HepG2 (cell line): ENCODE measurements around the gene NRN1L. TPM values are rescaled to one million over a fixed set of nuclear protein-coding genes. Genes with fewer than 3 reads are reported as not detected.

Experiments
- ATRX ChIP-seq: sonication (generic); formaldehyde crosslinking; IDR thresholded peaks from 2 replicates; pipeline ENCODE4 v1.4.0; 2020; ENCODE audit warnings: missing genetic modification reagents, borderline replicate concordance
- BCL6 ChIP-seq: IDR thresholded peaks from 2 replicates; pipeline ENCODE4 v1.6.1; 2016; ENCODE audit warnings: missing genetic modification reagents, missing compliant biosample characterization
- CEBPG ChIP-seq: IDR thresholded peaks from 2 replicates; pipeline ENCODE4 v1.6.1; 2016
- MEIS2 ChIP-seq: sonication (generic); formaldehyde crosslinking; IDR thresholded peaks from 2 replicates; pipeline ENCODE4 v1.9.0; 2021; ENCODE audit warnings: mild to moderate bottlenecking, missing genetic modification reagents
- MTF1 ChIP-seq: sonication (generic); formaldehyde crosslinking; IDR thresholded peaks from 2 replicates; pipeline ENCODE4 v1.5.0; 2020; ENCODE audit warnings: missing genetic modification reagents
- PCBP1 ChIP-seq: fragments of 200-400 bp; formaldehyde crosslinking; IDR thresholded peaks from 2 replicates; pipeline ENCODE4 v1.6.1; 2017; ENCODE audit warnings: mild to moderate bottlenecking, low read depth, low read length, borderline replicate concordance
- TCF7 ChIP-seq: sonication (generic); IDR thresholded peaks from 2 replicates; pipeline ENCODE4 v1.6.1; 2016; ENCODE audit warnings: antibody characterized with exemption, low read depth
- ZNF225 ChIP-seq: sonication (generic); formaldehyde crosslinking; IDR thresholded peaks from 2 replicates; pipeline ENCODE4 v1.4.0; 2020; ENCODE audit warnings: mild to moderate bottlenecking, missing genetic modification reagents
- ZNF484 ChIP-seq: sonication (generic); formaldehyde crosslinking; IDR thresholded peaks from 2 replicates; pipeline ENCODE4 v1.5.1; 2020; ENCODE audit warnings: mild to moderate bottlenecking, low read depth, missing genetic modification reagents, borderline replicate concordance
- ZNF546 ChIP-seq: sonication (generic); formaldehyde crosslinking; conservative IDR thresholded peaks from 2 replicates; pipeline ENCODE4 v1.8.1; 2023; ENCODE audit warnings: mild to moderate bottlenecking, missing genetic modification reagents
- polyA plus RNA-seq, 8 experiments: library from polyadenylated mRNA; depleted of rRNA in 3 of 8; stranded (reverse) in 7 of 8; unstranded in 1 of 8; fragments of >200 nt; fragmentation: Illumina TruSeq in 4 of 8; extraction: Trizol in 4 of 8; gene quantifications; 2 replicates each; pipeline versions ENCODE4 v1.2.1 to v1.2.3, GENCODE V29; 2011 to 2016; ENCODE audit warnings: low read depth in 4 of 8, missing spikeins in 1 of 8, mixed read lengths in 1 of 8; ENCODE audit not compliant: insufficient read depth in 1 of 8
- total RNA-seq, 5 experiments: library from RNA; depleted of rRNA; stranded (reverse); fragments of >200 nt; fragmentation: Illumina TruSeq; extraction: Trizol; gene quantifications; 2 replicates each; pipeline ENCODE4 v1.2.3, GENCODE V29; 2016; ENCODE audit warnings: low read depth in 1 of 5
- TF ChIP-seq, protein P1 (sequence below): sonication (generic); formaldehyde crosslinking; IDR thresholded peaks from 2 replicates; pipeline ENCODE4 v1.4.0; 2020; ENCODE audit warnings: mild to moderate bottlenecking, missing genetic modification reagents
- TF ChIP-seq, protein P2 (sequence below): IDR thresholded peaks from 2 replicates; pipeline ENCODE4 v1.6.1; 2016; ENCODE audit warnings: low read depth
- TF ChIP-seq, protein P3 (sequence below): sonication (generic); formaldehyde crosslinking; IDR thresholded peaks from 2 replicates; pipeline ENCODE4 v1.4.0; 2020; ENCODE audit warnings: missing genetic modification reagents, borderline replicate concordance
- TF ChIP-seq, protein P4 (sequence below): sonication (generic); formaldehyde crosslinking; IDR thresholded peaks from 2 replicates; pipeline ENCODE4 v1.5.1; 2020; ENCODE audit warnings: mild to moderate bottlenecking, missing genetic modification reagents
- TF ChIP-seq, protein P5 (sequence below): sonication (generic); formaldehyde crosslinking; IDR thresholded peaks from 2 replicates; pipeline ENCODE4 v1.5.0; 2020; ENCODE audit warnings: mild to moderate bottlenecking, missing genetic modification reagents

NRN1L gene
- total and polyA plus RNA-seq, 2 of the 13 experiments (the other 11 are each of a cell fraction or from before 2014, with no cell fraction given): 0.53 to 1.2 TPM

DNA sequence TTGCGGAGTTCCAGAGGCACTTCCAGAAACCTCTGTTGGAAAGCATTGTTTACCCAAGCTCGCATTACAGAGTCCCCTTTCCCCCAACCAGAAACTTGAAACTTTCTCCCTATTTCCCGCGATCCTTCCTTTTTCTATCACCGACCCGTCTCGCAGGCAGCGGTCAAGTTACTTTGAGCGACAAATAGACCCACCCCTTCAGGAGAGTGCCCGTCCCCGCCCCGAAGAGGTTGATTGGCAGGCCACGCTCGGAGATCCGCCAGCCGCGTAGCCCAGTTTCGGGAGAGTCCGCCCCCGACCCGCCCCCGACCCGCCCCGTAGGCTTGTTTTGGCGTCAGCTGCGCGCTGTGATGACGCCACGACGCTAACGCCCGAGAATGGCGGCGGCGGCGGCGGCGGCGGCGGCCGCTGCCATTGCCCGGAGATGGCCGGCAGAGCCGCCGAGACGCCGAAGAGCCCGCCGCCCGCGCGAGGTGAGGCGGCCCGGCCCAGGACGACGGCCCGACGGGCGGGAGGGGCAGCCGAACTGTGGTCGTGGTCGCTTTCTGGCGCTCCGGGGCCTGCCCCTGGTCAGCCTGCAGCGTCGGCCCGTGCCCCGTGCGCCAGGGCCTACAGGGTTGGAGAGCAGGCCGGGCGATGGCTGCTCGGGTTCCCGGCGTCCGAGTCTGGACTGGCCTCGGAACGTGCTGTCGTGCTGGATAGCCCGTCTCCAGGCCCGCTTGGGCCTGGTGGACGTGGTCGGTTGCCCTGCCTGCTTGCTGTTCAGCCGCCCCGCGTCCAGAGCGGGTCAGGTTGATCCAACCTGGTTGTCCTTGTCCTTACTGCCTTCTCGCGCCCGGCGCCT lies 8.4 kb downstream of the NRN1L start, which contains the start of gene PSKH1 (continued):
- TF ChIP-seq, protein P1, sequence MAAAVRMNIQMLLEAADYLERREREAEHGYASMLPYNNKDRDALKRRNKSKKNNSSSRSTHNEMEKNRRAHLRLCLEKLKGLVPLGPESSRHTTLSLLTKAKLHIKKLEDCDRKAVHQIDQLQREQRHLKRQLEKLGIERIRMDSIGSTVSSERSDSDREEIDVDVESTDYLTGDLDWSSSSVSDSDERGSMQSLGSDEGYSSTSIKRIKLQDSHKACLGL (CRISPR knock-in tag): peak; percentile 76
- TF ChIP-seq, protein P2, sequence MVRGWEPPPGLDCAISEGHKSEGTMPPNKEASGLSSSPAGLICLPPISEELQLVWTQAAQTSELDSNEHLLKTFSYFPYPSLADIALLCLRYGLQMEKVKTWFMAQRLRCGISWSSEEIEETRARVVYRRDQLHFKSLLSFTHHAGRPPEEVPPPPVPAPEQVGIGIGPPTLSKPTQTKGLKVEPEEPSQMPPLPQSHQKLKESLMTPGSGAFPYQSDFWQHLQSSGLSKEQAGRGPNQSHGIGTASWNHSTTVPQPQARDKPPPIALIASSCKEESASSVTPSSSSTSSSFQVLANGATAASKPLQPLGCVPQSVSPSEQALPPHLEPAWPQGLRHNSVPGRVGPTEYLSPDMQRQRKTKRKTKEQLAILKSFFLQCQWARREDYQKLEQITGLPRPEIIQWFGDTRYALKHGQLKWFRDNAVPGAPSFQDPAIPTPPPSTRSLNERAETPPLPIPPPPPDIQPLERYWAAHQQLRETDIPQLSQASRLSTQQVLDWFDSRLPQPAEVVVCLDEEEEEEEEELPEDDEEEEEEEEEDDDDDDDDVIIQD (CRISPR knock-in tag): no peak
- TF ChIP-seq, protein P3, sequence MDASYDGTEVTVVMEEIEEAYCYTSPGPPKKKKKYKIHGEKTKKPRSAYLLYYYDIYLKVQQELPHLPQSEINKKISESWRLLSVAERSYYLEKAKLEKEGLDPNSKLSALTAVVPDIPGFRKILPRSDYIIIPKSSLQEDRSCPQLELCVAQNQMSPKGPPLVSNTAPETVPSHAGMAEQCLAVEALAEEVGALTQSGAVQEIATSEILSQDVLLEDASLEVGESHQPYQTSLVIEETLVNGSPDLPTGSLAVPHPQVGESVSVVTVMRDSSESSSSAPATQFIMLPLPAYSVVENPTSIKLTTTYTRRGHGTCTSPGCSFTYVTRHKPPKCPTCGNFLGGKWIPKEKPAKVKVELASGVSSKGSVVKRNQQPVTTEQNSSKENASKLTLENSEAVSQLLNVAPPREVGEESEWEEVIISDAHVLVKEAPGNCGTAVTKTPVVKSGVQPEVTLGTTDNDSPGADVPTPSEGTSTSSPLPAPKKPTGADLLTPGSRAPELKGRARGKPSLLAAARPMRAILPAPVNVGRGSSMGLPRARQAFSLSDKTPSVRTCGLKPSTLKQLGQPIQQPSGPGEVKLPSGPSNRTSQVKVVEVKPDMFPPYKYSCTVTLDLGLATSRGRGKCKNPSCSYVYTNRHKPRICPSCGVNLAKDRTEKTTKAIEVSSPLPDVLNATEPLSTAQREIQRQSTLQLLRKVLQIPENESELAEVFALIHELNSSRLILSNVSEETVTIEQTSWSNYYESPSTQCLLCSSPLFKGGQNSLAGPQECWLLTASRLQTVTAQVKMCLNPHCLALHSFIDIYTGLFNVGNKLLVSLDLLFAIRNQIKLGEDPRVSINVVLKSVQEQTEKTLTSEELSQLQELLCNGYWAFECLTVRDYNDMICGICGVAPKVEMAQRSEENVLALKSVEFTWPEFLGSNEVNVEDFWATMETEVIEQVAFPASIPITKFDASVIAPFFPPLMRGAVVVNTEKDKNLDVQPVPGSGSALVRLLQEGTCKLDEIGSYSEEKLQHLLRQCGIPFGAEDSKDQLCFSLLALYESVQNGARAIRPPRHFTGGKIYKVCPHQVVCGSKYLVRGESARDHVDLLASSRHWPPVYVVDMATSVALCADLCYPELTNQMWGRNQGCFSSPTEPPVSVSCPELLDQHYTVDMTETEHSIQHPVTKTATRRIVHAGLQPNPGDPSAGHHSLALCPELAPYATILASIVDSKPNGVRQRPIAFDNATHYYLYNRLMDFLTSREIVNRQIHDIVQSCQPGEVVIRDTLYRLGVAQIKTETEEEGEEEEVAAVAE (CRISPR knock-in tag): no peak
- TF ChIP-seq, protein P4, sequence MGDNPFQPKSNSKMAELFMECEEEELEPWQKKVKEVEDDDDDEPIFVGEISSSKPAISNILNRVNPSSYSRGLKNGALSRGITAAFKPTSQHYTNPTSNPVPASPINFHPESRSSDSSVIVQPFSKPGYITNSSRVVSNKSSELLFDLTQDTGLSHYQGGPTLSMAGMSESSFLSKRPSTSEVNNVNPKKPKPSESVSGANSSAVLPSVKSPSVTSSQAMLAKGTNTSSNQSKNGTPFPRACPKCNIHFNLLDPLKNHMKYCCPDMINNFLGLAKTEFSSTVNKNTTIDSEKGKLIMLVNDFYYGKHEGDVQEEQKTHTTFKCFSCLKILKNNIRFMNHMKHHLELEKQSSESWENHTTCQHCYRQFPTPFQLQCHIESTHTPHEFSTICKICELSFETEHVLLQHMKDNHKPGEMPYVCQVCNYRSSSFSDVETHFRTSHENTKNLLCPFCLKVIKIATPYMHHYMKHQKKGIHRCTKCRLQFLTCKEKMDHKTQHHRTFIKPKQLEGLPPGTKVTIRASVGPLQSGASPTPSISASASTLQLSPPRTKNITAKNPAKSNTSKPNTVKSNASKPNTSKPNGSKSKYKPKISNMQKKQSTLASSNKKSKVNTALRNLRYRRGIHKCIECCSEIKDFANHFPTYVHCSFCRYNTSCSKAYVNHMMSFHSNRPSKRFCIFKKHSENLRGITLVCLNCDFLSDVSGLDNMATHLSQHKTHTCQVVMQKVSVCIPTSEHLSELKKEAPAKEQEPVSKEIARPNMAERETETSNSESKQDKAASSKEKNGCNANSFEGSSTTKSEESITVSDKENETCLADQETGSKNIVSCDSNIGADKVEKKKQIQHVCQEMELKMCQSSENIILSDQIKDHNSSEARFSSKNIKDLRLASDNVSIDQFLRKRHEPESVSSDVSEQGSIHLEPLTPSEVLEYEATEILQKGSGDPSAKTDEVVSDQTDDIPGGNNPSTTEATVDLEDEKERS: no peak
- TF ChIP-seq BCL6 (CRISPR knock-in tag) (no peak), PCBP1 (no peak), CEBPG (no peak), MTF1 (0 out of 2 replicates have a peak, but pooled peaks have one; percentile 30), ZNF225 (0 out of 2 replicates have a peak, but pooled peaks have one; percentile 84), ATRX (CRISPR knock-in tag) (no peak), ZNF546 (CRISPR knock-in tag) (peak; percentile 90; the same call in 1 of the 2 replicates), ZNF484 (CRISPR knock-in tag) (no peak), MEIS2 (CRISPR knock-in tag) (peak; percentile 29; the same call in 1 of the 2 replicates), TCF7 (no peak)
- TF ChIP-seq, protein P5, sequence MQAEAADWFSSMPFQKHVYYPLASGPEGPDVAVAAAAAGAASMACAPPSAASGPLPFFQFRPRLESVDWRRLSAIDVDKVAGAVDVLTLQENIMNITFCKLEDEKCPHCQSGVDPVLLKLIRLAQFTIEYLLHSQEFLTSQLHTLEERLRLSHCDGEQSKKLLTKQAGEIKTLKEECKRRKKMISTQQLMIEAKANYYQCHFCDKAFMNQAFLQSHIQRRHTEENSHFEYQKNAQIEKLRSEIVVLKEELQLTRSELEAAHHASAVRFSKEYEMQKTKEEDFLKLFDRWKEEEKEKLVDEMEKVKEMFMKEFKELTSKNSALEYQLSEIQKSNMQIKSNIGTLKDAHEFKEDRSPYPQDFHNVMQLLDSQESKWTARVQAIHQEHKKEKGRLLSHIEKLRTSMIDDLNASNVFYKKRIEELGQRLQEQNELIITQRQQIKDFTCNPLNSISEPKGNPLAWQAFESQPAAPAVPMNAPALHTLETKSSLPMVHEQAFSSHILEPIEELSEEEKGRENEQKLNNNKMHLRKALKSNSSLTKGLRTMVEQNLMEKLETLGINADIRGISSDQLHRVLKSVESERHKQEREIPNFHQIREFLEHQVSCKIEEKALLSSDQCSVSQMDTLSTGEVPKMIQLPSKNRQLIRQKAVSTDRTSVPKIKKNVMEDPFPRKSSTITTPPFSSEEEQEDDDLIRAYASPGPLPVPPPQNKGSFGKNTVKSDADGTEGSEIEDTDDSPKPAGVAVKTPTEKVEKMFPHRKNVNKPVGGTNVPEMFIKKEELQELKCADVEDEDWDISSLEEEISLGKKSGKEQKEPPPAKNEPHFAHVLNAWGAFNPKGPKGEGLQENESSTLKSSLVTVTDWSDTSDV (CRISPR knock-in tag): no peak
